Measurements from ENCODE around the gene LRRC25. TPM values are rescaled to one million over a fixed set of nuclear protein-coding genes. Genes with fewer than 3 reads are reported as not detected.

Gene LRRC25
- polyA plus RNA-seq, 1 donor from 2014 or later = not detected

- Histone ChIP-seq H3K4me3 (ENCODE audit: low read length) (no peak overlapping the region), H3K4me2 (ENCODE audit: low read length) (no peak overlapping the region), H3F3A (ENCODE audit: insufficient read depth, low read length, poor library complexity, severe bottlenecking) (no peaks in the 10 kb centered on the region), H3K9ac (ENCODE audit: low read length) (no peak overlapping the region), H4K20me1 (ENCODE audit: insufficient read depth) (no peaks in the 10 kb centered on the region), H3K36me3 (ENCODE audit: insufficient read depth, low read length) (no peaks in the 10 kb centered on the region), H3K27me3 (ENCODE audit: insufficient read depth, low read depth, low read length) (no peaks in the 10 kb centered on the region), H3K79me2 (replicated peaks; ENCODE audit: insufficient read depth, low read length) (peaks cover 28% of the 10 kb centered on the region), H2AFZ (ENCODE audit: low read depth, low read length) (no peak overlapping the region), H3K9me3 (ENCODE audit: low read length) (no peaks in the 10 kb centered on the region), H3K27ac (ENCODE audit: low read length) (no peak overlapping the region), H3K9me2 (ENCODE audit: insufficient read depth, low read length) (no peaks in the 10 kb centered on the region)
- no peak for TF ChIP-seq MXI1 (conservative IDR thresholded peaks at IDR 0.05; ENCODE audit: poor library complexity, severe bottlenecking)
- no peak for TF ChIP-seq CTCF (IDR thresholded peaks at IDR 0.05; ENCODE audit: poor library complexity, severe bottlenecking)
- no peak for TF ChIP-seq EZH2 (IDR thresholded peaks at IDR 0.05; ENCODE audit: borderline replicate concordance, insufficient read depth, low read length, poor library complexity, severe bottlenecking)
- no peak for TF ChIP-seq REST (IDR thresholded peaks at IDR 0.05; ENCODE audit: borderline replicate concordance)
- TF ChIP-seq RAD21 (conservative IDR thresholded peaks at IDR 0.05) = no peak
- TF ChIP-seq TAF1 (IDR thresholded peaks at IDR 0.05; ENCODE audit: low read depth) = no peak
These were observed 27.6 kb upstream of the LRRC25 start for GRCh38 chr19:18424890-18425514.

- Histone ChIP-seq H4K20me1 (ENCODE audit: insufficient read depth) (no peaks in the 10 kb centered on the region), H3K79me2 (replicated peaks; ENCODE audit: insufficient read depth, low read length) (peaks cover 30% of the 10 kb centered on the region), H3K36me3 (ENCODE audit: insufficient read depth, low read length) (no peaks in the 10 kb centered on the region), H3K27me3 (ENCODE audit: insufficient read depth, low read depth, low read length) (no peaks in the 10 kb centered on the region), H3K9ac (ENCODE audit: low read length) (no peak overlapping the region), H3F3A (ENCODE audit: insufficient read depth, low read length, poor library complexity, severe bottlenecking) (no peaks in the 10 kb centered on the region), H3K9me2 (ENCODE audit: insufficient read depth, low read length) (no peaks in the 10 kb centered on the region), H3K27ac (ENCODE audit: low read length) (no peak overlapping the region), H3K4me3 (ENCODE audit: low read length) (no peak overlapping the region), H2AFZ (ENCODE audit: low read depth, low read length) (no peak overlapping the region), H3K4me2 (ENCODE audit: low read length) (no peak overlapping the region), H3K9me3 (ENCODE audit: low read length) (no peaks in the 10 kb centered on the region)
- no peak for TF ChIP-seq POLR2AphosphoS5 (IDR thresholded peaks at IDR 0.05)
- no peak for TF ChIP-seq REST (IDR thresholded peaks at IDR 0.05; ENCODE audit: borderline replicate concordance)
- TF ChIP-seq TAF1 (IDR thresholded peaks at IDR 0.05; ENCODE audit: low read depth) = no peak
- TF ChIP-seq RAD21 (conservative IDR thresholded peaks at IDR 0.05) = no peak
- TF ChIP-seq CTCF (IDR thresholded peaks at IDR 0.05; ENCODE audit: poor library complexity, severe bottlenecking) = no peak
- TF ChIP-seq EZH2 (IDR thresholded peaks at IDR 0.05; ENCODE audit: borderline replicate concordance, insufficient read depth, low read length, poor library complexity, severe bottlenecking) = no peak
- TF ChIP-seq SMC3 (conservative IDR thresholded peaks at IDR 0.05; ENCODE audit: poor library complexity) = no peak
- TF ChIP-seq MXI1 (conservative IDR thresholded peaks at IDR 0.05; ENCODE audit: poor library complexity, severe bottlenecking) = no peak
- TF ChIP-seq EP300 (conservative IDR thresholded peaks at IDR 0.05; ENCODE audit: poor library complexity, severe bottlenecking) = no peak
These were observed 26.9 kb upstream of the LRRC25 start for GRCh38 chr19:18424122-18424889.

Measured in neural cell (in vitro differentiated cells).